GM12878 (cell line): ENCODE data around the gene PLEKHA6. TPM values are rescaled to one million over a fixed set of nuclear protein-coding genes. Genes with fewer than 3 reads are reported as not detected.

Experiments used
- ATAC-seq: fragments of 200-7000 bp; cut with Tn5 transposase; 3 replicates; pipeline ENCODE4 v1.9.1; 2020; ENCODE audit warnings: mild to moderate bottlenecking, moderate library complexity
- BruUV-seq: library from RNA; stranded (reverse); fragments of 400-500 nt; replicated peaks from 2 replicates; lab custom pipeline; 2021; lab: Mats Ljungman, UMichigan
- CTCF ChIA-PET: fragments of 300-600 bp; sonication (Branson Sonifier 250); formaldehyde crosslinking; extraction: SDS; loops from one replicate; lab custom pipeline; 2021; ENCODE audit warnings: inconsistent platforms; lab: Yijun Ruan, JAX
- POLR2A ChIA-PET: fragments of 350-600 bp; formaldehyde crosslinking; extraction: SDS; loops from one replicate; lab custom pipeline; 2021; ENCODE audit warnings: inconsistent platforms; lab: Charles Lee
- RAD21 ChIA-PET: fragments of 300-600 bp; sonication (Branson Sonifier 250); formaldehyde crosslinking; loops from one replicate; lab custom pipeline; 2023; ENCODE audit warnings: antibody characterized with exemption; ENCODE audit not compliant: unreplicated experiment; lab: Charles Lee
- SMC1A ChIA-PET: fragments of 300-600 bp; sonication (Branson Sonifier 250); formaldehyde crosslinking; loops from one replicate; lab custom pipeline; 2023; ENCODE audit not compliant: unreplicated experiment, uncharacterized antibody; lab: Charles Lee
- DNase-seq: peaks from one replicate; pipeline ENCODE4 v3.0.0-alpha.2; 2011; ENCODE audit warnings: low read depth, low spot score
- FAIRE-seq: peaks from 3 replicates; lab custom pipeline; 2011; peaks lifted over from hg19 to GRCh38; lab: Jason Lieb, UNC
- H2AFZ ChIP-seq: 2 replicates; pipeline ENCODE4 v1.6.0; 2011; ENCODE audit warnings: low read depth, low read length, control low read depth; ENCODE audit not compliant: control insufficient read depth
- H3K27ac ChIP-seq: 2 replicates; pipeline ENCODE4 v1.5.1; 2011; ENCODE audit warnings: control low read depth; ENCODE audit not compliant: control insufficient read depth, insufficient read depth
- H3K27me3 ChIP-seq, 2 experiments: replicated peaks in 1 of 2; 2 replicates each; pipeline versions ENCODE4 v1.6.0 to v1.6.1; 2011; ENCODE audit warnings: low read length in 1 of 2; ENCODE audit not compliant: control insufficient read depth in 2 of 2, insufficient read depth in 2 of 2
- H3K36me3 ChIP-seq, 2 experiments: 2 replicates each; pipeline ENCODE4 v1.5.1; 2011; ENCODE audit warnings: low read length in 1 of 2; ENCODE audit not compliant: control insufficient read depth in 2 of 2, insufficient read depth in 2 of 2
- H3K4me1 ChIP-seq: 2 replicates; pipeline ENCODE4 v1.6.1; 2011; ENCODE audit warnings: mild to moderate bottlenecking, low read length, moderate library complexity, mixed read lengths; ENCODE audit not compliant: control insufficient read depth, insufficient read depth
- H3K4me2 ChIP-seq: 2 replicates; pipeline ENCODE4 v1.6.0; 2011; ENCODE audit warnings: control low read depth; ENCODE audit not compliant: control insufficient read depth, insufficient read depth
- H3K4me3 ChIP-seq: fragments of 200-600 bp; sonication (generic); 2 replicates; pipeline ENCODE4 v1.5.1; 2016
- H3K79me2 ChIP-seq: 2 replicates; pipeline ENCODE4 v1.6.0; 2011; ENCODE audit warnings: low read length; ENCODE audit not compliant: control insufficient read depth, insufficient read depth
- H3K9ac ChIP-seq: 2 replicates; pipeline ENCODE4 v1.8.0; 2011; ENCODE audit warnings: low read length, control low read depth, mixed read lengths; ENCODE audit not compliant: control insufficient read depth, insufficient read depth
- H3K9me3 ChIP-seq: replicated peaks from 3 replicates; pipeline ENCODE4 v1.5.1; 2011; ENCODE audit warnings: mild to moderate bottlenecking, low read length; ENCODE audit not compliant: control insufficient read depth, insufficient read depth
- H4K20me1 ChIP-seq: 2 replicates; pipeline ENCODE4 v1.6.0; 2011; ENCODE audit not compliant: control insufficient read depth, insufficient read depth
- ASH2L ChIP-seq: fragments of 300-600, 200-600 bp; sonication (generic); IDR thresholded peaks from 2 replicates; pipeline ENCODE4 v1.6.1; 2017; ENCODE audit warnings: low read depth, mild to moderate bottlenecking, borderline replicate concordance
- ATF7 ChIP-seq: fragments of 450-650 bp; IDR thresholded peaks from 2 replicates; pipeline ENCODE4 v1.6.1; 2016; ENCODE audit warnings: low read depth, mild to moderate bottlenecking
- CHD4 ChIP-seq: fragments of 200-600 bp; sonication (generic); IDR thresholded peaks from 2 replicates; pipeline ENCODE4 v1.6.1; 2016; ENCODE audit warnings: mild to moderate bottlenecking
- ETV6 ChIP-seq, 2 experiments: fragments of 450-650 bp in 1 of 2; IDR thresholded peaks in 1 of 2; conservative IDR thresholded peaks in 1 of 2; 2 replicates each; pipeline ENCODE4 v1.6.1; 2014; ENCODE audit warnings: antibody characterized with exemption in 1 of 2, borderline replicate concordance in 1 of 2, low read depth in 1 of 2, mild to moderate bottlenecking in 1 of 2, moderate library complexity in 1 of 2
- FOXM1 ChIP-seq: IDR thresholded peaks from 2 replicates; pipeline ENCODE4 v1.6.1; 2012; ENCODE audit warnings: low read depth, mild to moderate bottlenecking, inconsistent platforms, low read length, moderate library complexity
- IRF4 ChIP-seq: IDR thresholded peaks from 2 replicates; pipeline ENCODE4 v1.6.1; 2011; ENCODE audit warnings: low read depth, low read length
- MYB ChIP-seq: fragments of 150-350 bp; IDR thresholded peaks from 2 replicates; pipeline ENCODE4 v1.6.1; 2014; ENCODE audit warnings: mild to moderate bottlenecking, low read depth, low read length, borderline replicate concordance
- NFYB ChIP-seq: IDR thresholded peaks from 2 replicates; pipeline ENCODE4 v1.6.1; 2011; ENCODE audit warnings: low read depth, mild to moderate bottlenecking, low read length, improper control_type of control experiment, moderate library complexity; ENCODE audit not compliant: insufficient read depth
- ZNF217 ChIP-seq: fragments of 450-650 bp; IDR thresholded peaks from 2 replicates; pipeline ENCODE4 v1.6.1; 2017; ENCODE audit warnings: antibody characterized with exemption, mild to moderate bottlenecking
- WGBS: methylation state at CpG from one replicate; pipeline ENCODE4 v1.1.6; 2016; ENCODE audit warnings: low lambda C conversion rate; ENCODE audit not compliant: insufficient replicate concordance, insufficient coverage; ENCODE audit errors: missing lambda C conversion rate; 5-methylcytosine and 5-hydroxymethylcytosine counted together
- in situ Hi-C: fragments of 300-500 bp; cut with MboI; formaldehyde crosslinking; loops from 9 replicates; pipeline ENCODE4 v1.14.3; 2018; ENCODE audit warnings: mixed read lengths
- intact Hi-C: fragments of 100-400 bp; cut with micrococcal nuclease; formaldehyde crosslinking; loops from one replicate; pipeline ENCODE4 v1.14.2; 2022; ENCODE audit not compliant: unreplicated experiment
- polyA plus RNA-seq, 11 experiments: library from polyadenylated mRNA; depleted of rRNA in 4 of 11; unstranded in 6 of 11; stranded (reverse) in 5 of 11; fragments of >200 nt; fragmentation: Nextera tagmentation in 4 of 11; fragmentation: Illumina TruSeq in 1 of 11; extraction: Ambion mirVana in 4 of 11; extraction: Trizol in 1 of 11; gene quantifications; 1 replicate in 1 of 11; 2 replicates in 10 of 11; pipeline versions ENCODE4 v1.2.1 to v1.2.3, GENCODE V29; 2011 to 2016; ENCODE audit warnings: inconsistent platforms in 2 of 11, missing spikeins in 2 of 11, low read depth in 1 of 11
- total RNA-seq, 4 experiments: library from RNA; depleted of rRNA in 3 of 4; stranded (reverse); fragments of >200 nt in 3 of 4; fragmentation: Illumina TruSeq in 1 of 4; extraction: Trizol in 1 of 4; gene quantifications; 2 replicates each; pipeline versions ENCODE4 v1.2.1 to v1.2.3, GENCODE V29; 2013 to 2021
- TF ChIP-seq, protein P1 (sequence below): IDR thresholded peaks from 2 replicates; pipeline ENCODE4 v1.6.1; 2012; ENCODE audit warnings: improper control_type of control experiment, low read depth, low read length; ENCODE audit not compliant: insufficient replicate concordance
- TF ChIP-seq, protein P2 (sequence below): IDR thresholded peaks from 2 replicates; pipeline ENCODE4 v1.6.1; 2011; ENCODE audit warnings: borderline replicate concordance, low read depth, mild to moderate bottlenecking, moderate library complexity, mixed read lengths, low read length; ENCODE audit not compliant: insufficient read depth; ENCODE audit errors: extremely low read length
- TF ChIP-seq, protein P3 (sequence below): IDR thresholded peaks from 2 replicates; pipeline ENCODE4 v1.6.1; 2011; ENCODE audit warnings: low read depth, low read length, improper control_type of control experiment, borderline replicate concordance
- TF ChIP-seq, protein P4 (sequence below): IDR thresholded peaks from 2 replicates; pipeline ENCODE4 v1.6.1; 2012; ENCODE audit warnings: low read depth, low read length, improper control_type of control experiment

The PLEKHA6 gene
- total and polyA plus RNA-seq, 10 of the 15 experiments (the other 5 are each of a cell fraction or from before 2014, with no cell fraction given), result 0.04 to 0.81 (median 0.19) TPM; not detected in 4

DNA sequence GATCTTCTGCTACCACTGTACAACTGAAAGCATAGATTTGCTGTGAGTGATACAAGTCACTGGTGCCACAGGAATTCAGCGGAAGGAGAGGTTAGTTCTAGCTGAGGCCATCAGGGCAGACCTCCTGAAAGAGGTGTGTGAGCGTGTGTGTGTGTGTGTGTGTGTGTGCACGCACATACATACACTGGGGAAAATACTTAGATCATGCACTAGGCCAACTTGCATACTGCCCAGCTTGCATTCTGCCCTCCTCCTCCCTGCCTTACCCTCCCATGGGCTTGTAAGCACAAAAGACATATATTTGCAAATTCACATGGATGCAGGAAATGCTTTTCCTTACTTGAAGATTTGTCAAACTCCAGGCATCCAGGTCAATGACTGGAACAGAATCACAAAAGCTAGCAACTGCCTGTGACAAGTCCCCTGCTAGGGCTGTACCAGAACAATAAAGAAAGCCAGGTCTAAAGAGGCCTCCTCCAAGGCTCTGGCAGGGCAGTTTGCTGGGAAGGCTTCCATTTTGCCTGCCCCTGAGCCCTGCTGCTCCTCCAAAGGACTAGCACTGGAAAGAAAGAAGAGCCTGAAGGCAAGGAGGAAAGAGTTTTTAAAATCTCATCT is 23.2 kb downstream of the PLEKHA6 start (continued):
- TF ChIP-seq, protein P1, sequence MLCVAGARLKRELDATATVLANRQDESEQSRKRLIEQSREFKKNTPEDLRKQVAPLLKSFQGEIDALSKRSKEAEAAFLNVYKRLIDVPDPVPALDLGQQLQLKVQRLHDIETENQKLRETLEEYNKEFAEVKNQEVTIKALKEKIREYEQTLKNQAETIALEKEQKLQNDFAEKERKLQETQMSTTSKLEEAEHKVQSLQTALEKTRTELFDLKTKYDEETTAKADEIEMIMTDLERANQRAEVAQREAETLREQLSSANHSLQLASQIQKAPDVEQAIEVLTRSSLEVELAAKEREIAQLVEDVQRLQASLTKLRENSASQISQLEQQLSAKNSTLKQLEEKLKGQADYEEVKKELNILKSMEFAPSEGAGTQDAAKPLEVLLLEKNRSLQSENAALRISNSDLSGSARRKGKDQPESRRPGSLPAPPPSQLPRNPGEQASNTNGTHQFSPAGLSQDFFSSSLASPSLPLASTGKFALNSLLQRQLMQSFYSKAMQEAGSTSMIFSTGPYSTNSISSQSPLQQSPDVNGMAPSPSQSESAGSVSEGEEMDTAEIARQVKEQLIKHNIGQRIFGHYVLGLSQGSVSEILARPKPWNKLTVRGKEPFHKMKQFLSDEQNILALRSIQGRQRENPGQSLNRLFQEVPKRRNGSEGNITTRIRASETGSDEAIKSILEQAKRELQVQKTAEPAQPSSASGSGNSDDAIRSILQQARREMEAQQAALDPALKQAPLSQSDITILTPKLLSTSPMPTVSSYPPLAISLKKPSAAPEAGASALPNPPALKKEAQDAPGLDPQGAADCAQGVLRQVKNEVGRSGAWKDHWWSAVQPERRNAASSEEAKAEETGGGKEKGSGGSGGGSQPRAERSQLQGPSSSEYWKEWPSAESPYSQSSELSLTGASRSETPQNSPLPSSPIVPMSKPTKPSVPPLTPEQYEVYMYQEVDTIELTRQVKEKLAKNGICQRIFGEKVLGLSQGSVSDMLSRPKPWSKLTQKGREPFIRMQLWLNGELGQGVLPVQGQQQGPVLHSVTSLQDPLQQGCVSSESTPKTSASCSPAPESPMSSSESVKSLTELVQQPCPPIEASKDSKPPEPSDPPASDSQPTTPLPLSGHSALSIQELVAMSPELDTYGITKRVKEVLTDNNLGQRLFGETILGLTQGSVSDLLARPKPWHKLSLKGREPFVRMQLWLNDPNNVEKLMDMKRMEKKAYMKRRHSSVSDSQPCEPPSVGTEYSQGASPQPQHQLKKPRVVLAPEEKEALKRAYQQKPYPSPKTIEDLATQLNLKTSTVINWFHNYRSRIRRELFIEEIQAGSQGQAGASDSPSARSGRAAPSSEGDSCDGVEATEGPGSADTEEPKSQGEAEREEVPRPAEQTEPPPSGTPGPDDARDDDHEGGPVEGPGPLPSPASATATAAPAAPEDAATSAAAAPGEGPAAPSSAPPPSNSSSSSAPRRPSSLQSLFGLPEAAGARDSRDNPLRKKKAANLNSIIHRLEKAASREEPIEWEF, result no peak
- no peak for TF ChIP-seq CHD4
- no peak for TF ChIP-seq ASH2L

DNA sequence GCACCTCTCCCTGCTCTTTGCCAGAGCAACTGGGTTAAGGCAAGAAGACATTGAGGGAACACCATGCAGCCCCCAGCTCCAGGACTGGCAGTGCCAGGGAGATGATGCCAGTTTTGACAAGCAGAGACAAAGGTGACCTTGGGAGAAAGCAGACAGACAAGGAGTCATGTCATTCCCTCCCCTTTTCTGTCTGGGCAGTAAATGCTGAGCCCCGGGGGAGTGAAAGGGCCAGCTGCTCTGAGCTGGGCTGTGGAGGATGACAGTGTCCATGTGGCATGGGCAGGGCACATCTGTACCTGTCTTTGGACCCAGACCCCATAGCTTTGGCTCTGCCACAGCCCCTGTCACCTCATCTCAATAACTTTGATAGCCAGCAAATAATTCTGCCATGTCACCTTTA is 24.2 kb downstream of the PLEKHA6 start:
- H3K27me3 ChIP-seq, result peaks cover 1 to 7% of the 10 kb centered on the region in 2 experiments; a peak in 2 of 4 replicates
- no peak overlapping the region for H3K4me3 ChIP-seq
- no peak for FAIRE-seq
- RAD21 ChIA-PET, result no interaction called here
- ATAC-seq, result no peak
- no peaks in the 10 kb centered on the region for H3K9me3 ChIP-seq
- no TSS peak for BruUV-seq
- H3K9ac ChIP-seq, result no peak overlapping the region
- CTCF ChIA-PET, result interaction anchor here (0.6 kb wide), 1 partner anchor 18 kb away, joined by 3 read pairs; no protein-coding TSS in a partner anchor
- H2AFZ ChIP-seq, result no peak overlapping the region
- H3K4me2 ChIP-seq, result no peak overlapping the region
- WGBS, result 0% methylated on average over 1 of the region's 1 CpG
- in situ Hi-C loops (no loop called here), intact Hi-C loops (no loop called here)
- H3K27ac ChIP-seq, result no peak overlapping the region
- no peaks in the 10 kb centered on the region for H3K4me1 ChIP-seq
- no peak for DNase-seq
- H4K20me1 ChIP-seq, result no peaks in the 10 kb centered on the region
- H3K36me3 ChIP-seq, result no peaks in the 10 kb centered on the region
- POLR2A ChIA-PET, result no interaction called here
- no peaks in the 10 kb centered on the region for H3K79me2 ChIP-seq
- SMC1A ChIA-PET, result no interaction called here
- TF ChIP-seq FOXM1 (no peak), ZNF217 (no peak), ATF7 (no peak), NFYB (no peak), MYB (no peak), IRF4 (no peak), ETV6 (conservative IDR thresholded peaks at IDR 0.05 in 1 of 2, IDR thresholded peaks at IDR 0.05 in 1 of 2; ENCODE audit: borderline replicate concordance in 1 of 2, low read depth in 1 of 2) (no peak)
- TF ChIP-seq, protein P2, sequence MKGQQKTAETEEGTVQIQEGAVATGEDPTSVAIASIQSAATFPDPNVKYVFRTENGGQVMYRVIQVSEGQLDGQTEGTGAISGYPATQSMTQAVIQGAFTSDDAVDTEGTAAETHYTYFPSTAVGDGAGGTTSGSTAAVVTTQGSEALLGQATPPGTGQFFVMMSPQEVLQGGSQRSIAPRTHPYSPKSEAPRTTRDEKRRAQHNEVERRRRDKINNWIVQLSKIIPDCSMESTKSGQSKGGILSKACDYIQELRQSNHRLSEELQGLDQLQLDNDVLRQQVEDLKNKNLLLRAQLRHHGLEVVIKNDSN, result no peak
- TF ChIP-seq, protein P3, sequence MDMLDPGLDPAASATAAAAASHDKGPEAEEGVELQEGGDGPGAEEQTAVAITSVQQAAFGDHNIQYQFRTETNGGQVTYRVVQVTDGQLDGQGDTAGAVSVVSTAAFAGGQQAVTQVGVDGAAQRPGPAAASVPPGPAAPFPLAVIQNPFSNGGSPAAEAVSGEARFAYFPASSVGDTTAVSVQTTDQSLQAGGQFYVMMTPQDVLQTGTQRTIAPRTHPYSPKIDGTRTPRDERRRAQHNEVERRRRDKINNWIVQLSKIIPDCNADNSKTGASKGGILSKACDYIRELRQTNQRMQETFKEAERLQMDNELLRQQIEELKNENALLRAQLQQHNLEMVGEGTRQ, result no peak
- TF ChIP-seq, protein P4, sequence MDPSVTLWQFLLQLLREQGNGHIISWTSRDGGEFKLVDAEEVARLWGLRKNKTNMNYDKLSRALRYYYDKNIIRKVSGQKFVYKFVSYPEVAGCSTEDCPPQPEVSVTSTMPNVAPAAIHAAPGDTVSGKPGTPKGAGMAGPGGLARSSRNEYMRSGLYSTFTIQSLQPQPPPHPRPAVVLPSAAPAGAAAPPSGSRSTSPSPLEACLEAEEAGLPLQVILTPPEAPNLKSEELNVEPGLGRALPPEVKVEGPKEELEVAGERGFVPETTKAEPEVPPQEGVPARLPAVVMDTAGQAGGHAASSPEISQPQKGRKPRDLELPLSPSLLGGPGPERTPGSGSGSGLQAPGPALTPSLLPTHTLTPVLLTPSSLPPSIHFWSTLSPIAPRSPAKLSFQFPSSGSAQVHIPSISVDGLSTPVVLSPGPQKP, result no peak
